Stimulated activated CD4-positive, alpha-beta T cell treated with anti-CD3 and anti-CD28 coated beads, Interleukin-2, amount 100 ng/mL, for 4 hours (primary cell): ENCODE measurements around the gene SLC22A5.
"Not testable (repeated sequence)": the region's sequence is repeated elsewhere in the genome, so short reads cannot be mapped to it uniquely, and the experiment has no call there.

ENCODE experiments used
- DNase-seq: peaks from one replicate; pipeline ENCODE4 v3.0.0-alpha.2; 2020; ENCODE audit warnings: low read depth

SLC22A5 gene

DNA sequence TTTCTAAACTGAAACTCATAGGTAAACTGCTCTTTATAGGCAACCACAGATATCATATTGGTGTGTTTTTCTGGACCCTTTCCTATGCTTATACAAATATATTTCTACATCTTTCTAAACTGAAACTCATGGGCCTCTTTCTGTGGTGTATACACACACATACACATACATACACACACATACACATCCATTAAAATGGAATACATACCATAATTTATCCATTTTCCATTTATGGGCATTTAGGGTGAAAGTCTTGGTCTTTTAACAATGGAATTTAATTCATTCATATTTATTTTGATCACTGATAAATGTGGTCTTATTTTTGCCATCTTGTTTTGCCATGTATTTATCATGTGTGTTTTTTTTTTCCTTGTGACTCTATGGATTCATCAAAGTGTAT is 44.1 kb downstream of the SLC22A5 start:
- no peak for DNase-seq

DNA sequence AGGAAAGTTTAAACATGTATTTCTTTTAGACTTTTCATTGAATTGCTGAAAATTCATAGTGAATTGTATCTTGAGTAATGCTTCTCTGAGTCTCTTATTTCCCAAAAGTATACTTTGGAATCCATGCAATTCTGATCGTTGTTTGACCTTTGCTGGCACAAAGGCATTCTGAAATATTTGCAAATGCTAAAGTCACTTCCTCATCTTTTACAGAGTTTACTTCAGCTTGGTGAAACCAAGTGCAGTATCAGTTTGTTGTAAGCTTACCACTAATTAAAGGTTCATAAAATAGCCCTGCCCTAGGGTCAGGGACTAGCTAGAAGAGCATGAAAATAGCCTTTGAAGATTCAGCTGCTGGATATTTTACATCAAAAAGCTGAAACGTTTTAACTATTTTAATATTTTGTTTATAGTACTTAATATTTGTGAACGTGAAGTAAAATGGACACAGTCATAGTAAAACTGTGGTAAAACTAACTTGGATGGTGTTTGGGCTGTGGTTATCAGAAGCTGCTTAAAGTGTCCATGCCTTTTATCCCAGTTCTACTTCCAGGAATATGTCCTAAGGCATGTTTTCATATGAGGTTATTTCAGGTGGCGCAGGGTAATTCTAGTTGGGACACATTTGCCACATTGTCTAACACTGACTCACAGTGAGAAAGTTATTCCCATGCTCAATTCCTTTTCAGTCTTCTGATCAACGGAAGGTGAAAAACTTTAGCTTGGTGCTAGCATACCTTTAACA is 45.3 kb downstream of the SLC22A5 start:
- DNase-seq = no peak

DNA sequence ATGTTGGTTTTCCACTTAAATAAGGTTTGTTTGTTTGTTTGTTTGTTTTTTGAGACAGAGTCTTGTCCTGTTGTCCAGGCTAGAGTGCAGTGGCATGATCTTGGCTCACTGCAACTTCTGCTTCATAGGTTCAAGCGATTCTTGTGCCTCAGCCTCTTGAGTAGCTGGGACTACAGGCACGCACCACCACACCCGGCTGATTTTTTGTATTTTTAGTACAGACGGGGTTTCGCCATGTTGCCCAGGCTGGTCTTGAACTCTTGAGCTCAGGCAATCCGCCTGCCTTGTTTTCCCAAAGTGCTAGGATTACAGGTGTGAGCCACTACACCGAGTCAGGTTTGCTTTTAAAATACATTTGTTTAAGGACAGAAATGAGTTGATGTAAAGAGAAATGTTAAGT is 46.0 kb downstream of the SLC22A5 start:
- DNase-seq = not testable (repeated sequence)

- DNase-seq = no peak
These were observed 46.9 kb downstream of the SLC22A5 start for GRCh38 chr5:132416306-132417009.

GRCh38 chr5:132417010-132417439 is 47.5 kb downstream of the SLC22A5 start:
- no peak for DNase-seq

DNA sequence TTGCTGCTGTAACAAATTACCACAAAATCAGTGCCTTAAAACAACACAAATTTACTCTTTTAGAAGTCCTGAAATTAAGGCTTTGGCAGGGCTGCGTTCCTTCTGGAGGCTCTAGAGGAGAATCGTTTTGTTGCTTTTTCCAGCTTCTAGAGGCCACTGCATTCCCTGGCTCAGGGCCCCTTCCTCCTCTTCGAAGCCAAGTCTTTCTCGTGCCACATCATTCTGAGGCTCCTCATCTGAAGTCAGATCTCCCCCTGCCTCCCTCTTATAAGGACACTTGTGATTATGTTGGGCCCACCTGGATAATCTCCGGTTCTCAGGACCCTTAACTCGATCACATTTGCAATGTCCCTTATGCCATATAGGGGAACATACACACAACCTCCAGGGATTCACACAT is 48.0 kb downstream of the SLC22A5 start:
- no peak for DNase-seq

- DNase-seq = no peak
These were observed 48.5 kb downstream of the SLC22A5 start for GRCh38 chr5:132417889-132418485.

DNA sequence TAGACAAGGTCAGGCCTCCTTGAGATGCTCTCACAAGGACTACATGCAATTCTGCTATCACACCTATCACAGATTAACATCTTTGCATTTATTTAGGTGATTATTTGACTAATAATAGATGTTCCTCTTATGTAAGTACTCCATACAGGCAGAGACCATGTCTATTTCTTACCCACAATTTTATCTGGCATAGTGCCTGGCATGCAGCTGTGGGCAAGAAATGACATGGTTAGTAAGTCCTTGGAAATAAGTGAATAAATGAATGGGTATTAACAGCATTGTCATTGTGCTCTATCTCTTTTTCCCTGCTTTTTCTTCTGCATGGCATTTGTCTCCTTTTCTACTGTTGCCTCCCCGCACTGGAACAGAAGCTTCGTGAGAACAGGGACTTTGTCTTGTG is 49.4 kb downstream of the SLC22A5 start:
- no peak for DNase-seq

DNA sequence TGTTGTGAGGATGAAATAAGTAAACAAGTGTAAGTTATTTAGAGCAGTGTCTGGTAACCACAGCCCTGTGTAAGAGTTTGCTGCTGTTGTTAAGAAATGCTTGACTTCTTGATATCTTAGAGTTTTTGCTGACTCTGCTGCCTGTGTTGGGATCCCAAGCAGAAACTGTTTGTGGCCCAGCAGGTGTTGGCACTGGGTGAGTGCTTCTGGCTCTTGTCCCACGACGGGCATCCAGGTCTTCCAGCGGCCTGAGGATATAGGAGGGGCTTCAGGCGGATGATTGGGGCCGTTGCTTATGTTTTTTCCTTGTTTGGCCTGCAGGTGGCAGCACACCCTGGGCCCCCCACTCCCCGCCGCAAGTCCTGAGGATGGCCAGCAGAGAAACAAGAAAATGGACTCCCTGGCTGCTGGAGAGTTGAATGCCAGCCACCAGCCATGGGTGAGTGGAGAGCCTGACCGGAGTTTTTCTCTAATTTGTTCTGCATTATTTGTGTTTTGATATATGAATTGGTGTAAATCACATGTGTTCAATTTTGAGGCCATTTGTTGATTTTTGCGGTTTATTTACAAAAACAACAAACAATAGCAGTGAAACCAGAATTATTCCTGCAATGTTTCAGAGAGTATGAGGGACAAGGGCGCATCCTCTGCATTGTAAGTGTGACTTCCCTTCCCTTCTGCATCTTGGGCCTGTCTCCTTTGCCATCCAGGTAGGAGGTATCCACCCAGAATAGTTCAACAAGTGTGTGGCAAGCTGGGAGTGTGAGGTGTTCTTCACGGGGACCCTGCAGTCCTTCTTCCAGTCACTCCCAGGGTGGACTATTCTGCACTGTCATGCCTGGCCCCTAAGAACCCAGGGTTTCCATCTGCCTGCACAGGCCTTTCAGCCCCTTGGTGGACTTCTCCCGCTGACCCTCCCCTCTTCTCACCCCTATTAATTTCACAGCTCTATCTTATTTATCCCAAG is 50.3 kb downstream of the SLC22A5 start:
- peak; percentile 44 for DNase-seq

GRCh38 chr5:132420706-132421272 is 51.3 kb downstream of the SLC22A5 start:
- DNase-seq = no peak

- no peak for DNase-seq
These were observed 52.0 kb downstream of the SLC22A5 start for GRCh38 chr5:132421462-132421861.

GRCh38 chr5:132422720-132423437 is 53.4 kb downstream of the SLC22A5 start:
- DNase-seq = no peak

DNA sequence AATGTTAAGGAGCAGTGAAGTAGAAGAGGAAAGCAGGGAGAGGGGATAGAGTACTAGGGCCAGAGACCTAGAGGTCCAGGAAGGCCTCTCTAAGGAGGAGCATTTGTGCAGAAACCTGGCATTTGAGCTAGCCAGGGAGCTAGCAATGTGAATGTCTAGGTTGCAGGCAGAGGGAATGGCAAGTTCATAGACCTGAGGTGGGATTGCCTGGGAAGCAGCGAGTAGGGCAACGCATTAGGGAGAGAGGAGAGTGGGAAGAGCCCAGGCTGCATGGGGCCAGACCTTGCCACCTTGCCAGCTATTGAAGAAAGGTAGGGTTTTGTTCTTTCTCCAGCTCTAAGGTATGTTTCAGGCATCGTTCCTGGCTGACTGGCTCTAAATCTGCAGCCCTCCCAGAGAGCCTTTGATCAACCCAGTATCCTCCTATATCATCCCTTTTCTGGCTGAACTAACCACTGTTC is 54.0 kb downstream of the SLC22A5 start:
- DNase-seq = no peak

GRCh38 chr5:132424167-132424880 is 54.8 kb downstream of the SLC22A5 start:
- no peak for DNase-seq

- peak; percentile 77 for DNase-seq
These were observed 55.8 kb downstream of the SLC22A5 start for GRCh38 chr5:132425009-132425937.

- no peak for DNase-seq
These were observed 56.5 kb downstream of the SLC22A5 start for GRCh38 chr5:132425975-132426524.

GRCh38 chr5:132426525-132427138 is 57.1 kb downstream of the SLC22A5 start:
- DNase-seq = peak; percentile 30
